ENCODE data around the gene CAVIN3. TPM values are rescaled to one million over a fixed set of nuclear protein-coding genes. Genes with fewer than 3 reads are reported as not detected.
A peak's percentile ranks its signal among the peaks of the same experiment; 100 is the strongest.
"Not testable (repeated sequence)": the region's sequence is repeated elsewhere in the genome, so short reads cannot be mapped to it uniquely, and the experiment has no call there.

The CAVIN3 gene
- total RNA-seq, 2 donors from 2014 or later = 42.0 to 51.5 TPM

- ATAC-seq (no peak), DNase-seq (no peak)
- intact Hi-C loops (cut with DNase I) = no loop called here
Observed at GRCh38 chr11:6284250-6284649, 36.1 kb downstream of the CAVIN3 start.

- no peak for DNase-seq
- intact Hi-C loops (cut with DNase I) = no loop called here
- ATAC-seq = no peak
Observed at GRCh38 chr11:6283453-6284023, 36.8 kb downstream of the CAVIN3 start.

- intact Hi-C loops (cut with DNase I); DNase-seq; ATAC-seq: not testable (repeated sequence)
Observed at GRCh38 chr11:6280809-6281208, 39.5 kb downstream of the CAVIN3 start.

GRCh38 chr11:6273188-6273587, 47.1 kb downstream of the CAVIN3 start:
- ATAC-seq = peak; percentile 65 to 79
- intact Hi-C loops (cut with DNase I) = no loop called here
- no peak for DNase-seq

DNA sequence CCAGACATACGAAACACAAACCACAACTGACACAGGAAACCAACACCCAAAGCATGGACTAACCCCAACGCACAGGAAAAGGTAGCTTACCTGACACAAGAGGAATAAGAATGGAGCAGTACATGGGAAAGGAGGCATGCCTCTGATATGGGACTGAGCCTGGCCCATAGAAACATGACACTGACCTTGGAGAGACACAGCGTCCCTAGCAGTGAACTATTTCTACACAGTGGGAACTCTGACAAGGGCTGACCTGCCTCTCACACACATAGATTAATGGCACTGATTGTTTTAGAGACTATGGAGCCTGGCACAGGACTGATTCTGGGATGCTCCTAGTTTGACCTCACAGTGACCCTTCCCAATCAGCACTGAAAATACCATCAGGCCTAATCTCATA, 48.7 kb downstream of the CAVIN3 start:
- intact Hi-C loops (cut with DNase I) = no loop called here
- no peak for DNase-seq
- no peak for ATAC-seq

DNA sequence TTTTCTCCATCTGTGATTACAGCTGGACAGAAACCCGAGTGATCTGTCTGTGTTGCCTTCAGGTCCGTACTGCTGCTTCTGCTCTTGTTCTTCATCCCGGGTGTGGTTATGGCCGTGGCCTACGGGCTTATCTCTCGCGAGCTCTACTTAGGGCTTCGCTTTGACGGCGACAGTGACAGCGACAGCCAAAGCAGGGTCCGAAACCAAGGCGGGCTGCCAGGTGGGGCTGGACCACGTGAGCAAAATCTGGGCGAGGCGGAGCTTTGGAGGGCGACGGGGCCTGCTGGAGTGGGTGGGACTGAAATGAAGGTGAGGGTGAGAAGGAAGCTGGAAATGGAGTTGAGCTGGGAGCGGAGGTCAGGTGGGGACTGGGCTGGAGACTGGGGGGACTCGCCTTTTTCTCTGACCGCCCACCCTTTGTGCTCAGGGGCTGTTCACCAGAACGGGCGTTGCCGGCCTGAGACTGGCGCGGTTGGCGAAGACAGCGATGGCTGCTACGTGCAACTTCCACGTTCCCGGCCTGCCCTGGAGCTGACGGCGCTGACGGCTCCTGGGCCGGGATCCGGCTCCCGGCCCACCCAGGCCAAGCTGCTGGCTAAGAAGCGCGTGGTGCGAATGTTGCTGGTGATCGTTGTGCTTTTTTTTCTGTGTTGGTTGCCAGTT, 49.6 kb downstream of the CAVIN3 start:
- DNase-seq (no peak), ATAC-seq (no peak)
- intact Hi-C loops (cut with DNase I) = no loop called here

DNA sequence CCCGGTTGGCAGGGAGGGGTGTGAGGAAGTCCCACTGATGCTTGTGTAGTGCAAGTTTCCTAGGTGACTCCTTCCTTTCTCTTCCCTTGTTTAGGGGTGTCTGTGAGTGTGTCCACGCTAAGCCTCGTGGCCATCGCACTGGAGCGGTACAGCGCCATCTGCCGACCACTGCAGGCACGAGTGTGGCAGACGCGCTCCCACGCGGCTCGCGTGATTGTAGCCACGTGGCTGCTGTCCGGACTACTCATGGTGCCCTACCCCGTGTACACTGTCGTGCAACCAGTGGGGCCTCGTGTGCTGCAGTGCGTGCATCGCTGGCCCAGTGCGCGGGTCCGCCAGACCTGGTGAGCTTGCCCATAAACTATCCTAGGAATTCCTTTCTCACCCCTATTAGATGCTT, 50.3 kb downstream of the CAVIN3 start:
- no peak for DNase-seq
- ATAC-seq = no peak
- intact Hi-C loops (cut with DNase I) = no loop called here

Other genes with a start within 250 kb of the CAVIN3 start
- not detected for gene OR56B4, start 212.8 kb downstream of the CAVIN3 start, total RNA-seq
- not detected for gene OR52B2, start 150.2 kb downstream of the CAVIN3 start, total RNA-seq
- not detected for gene OR52W1, start 121.3 kb downstream of the CAVIN3 start, total RNA-seq
- not detected for gene C11orf42, start 114.9 kb downstream of the CAVIN3 start, total RNA-seq
- gene FHIP1B, start 85.9 kb downstream of the CAVIN3 start, total RNA-seq = 10 to 100 TPM; 16.0 to 16.6 TPM
- gene CNGA4, start 81.4 kb downstream of the CAVIN3 start, total RNA-seq = not detected
- not detected for gene CCKBR, start 60.7 kb downstream of the CAVIN3 start, total RNA-seq
- 10 to 100 TPM; 50.8 to 56.3 TPM for gene SMPD1, start 70.0 kb upstream of the CAVIN3 start, total RNA-seq
- gene APBB1, start 98.6 kb upstream of the CAVIN3 start, total RNA-seq = 10 to 100 TPM; 65.5 to 75.9 TPM
- gene HPX, start 120.5 kb upstream of the CAVIN3 start, total RNA-seq = 1 to 10 TPM in 1 of 2 donors, under 1 TPM in 1; 0.38 to 1.0 TPM
- gene TRIM3, start 153.4 kb upstream of the CAVIN3 start, total RNA-seq = 10 to 100 TPM; 10.6 to 14.5 TPM
- gene ARFIP2, start 160.8 kb upstream of the CAVIN3 start, total RNA-seq = 10 to 100 TPM; 18.6 to 32.6 TPM
- 10 to 100 TPM; 19.9 to 33.0 TPM for gene TIMM10B, start 161.0 kb upstream of the CAVIN3 start, total RNA-seq
- gene DNHD1, start 176.8 kb upstream of the CAVIN3 start, total RNA-seq = 1 to 10 TPM; 4.4 to 7.6 TPM

All from left cardiac atrium (tissue), 4 donors.